ENCODE measurements around the gene TECTB. TPM values are rescaled to one million over a fixed set of nuclear protein-coding genes. Genes with fewer than 3 reads are reported as not detected.

The TECTB gene
- total RNA-seq, 6 experiments from 2014 or later = not detected

DNA sequence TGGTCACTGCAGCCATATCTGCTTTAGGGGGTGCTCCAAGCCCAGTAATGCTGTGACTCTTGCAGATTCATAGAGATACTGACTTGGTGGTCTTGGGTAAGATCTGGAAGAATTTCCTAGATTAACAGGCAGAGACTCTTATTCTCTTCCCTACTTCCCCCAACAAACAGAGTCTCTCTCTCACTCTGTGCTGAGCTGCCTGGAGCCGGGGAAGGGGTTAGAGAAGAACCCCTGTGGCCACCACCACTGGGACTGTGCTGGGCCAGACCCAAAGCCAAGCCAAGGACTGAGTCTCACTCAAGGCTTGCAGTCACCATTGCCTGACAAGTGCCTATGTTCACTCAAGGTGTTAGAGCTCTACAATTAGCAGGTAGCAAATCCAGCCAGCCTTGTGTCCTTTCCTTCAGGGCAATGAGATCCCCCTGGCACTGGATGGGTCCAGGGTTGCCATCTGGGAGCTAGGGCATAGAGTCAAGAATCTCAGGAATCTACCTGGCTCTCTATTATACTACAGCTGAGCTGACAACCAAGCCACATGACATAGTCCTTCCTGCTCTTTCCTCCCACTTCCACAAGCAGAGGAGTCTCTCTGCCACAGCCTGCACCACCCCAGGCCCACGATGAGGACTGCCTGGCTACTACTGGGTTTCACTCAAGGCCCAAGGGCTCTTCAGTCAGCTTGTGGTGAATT, 41.4 kb upstream of the TECTB start:
- Mint-ChIP-seq H3K36me3 (ENCODE audit: low read depth) (peaks cover 26% of the 10 kb centered on the region), H3K9me3 (peaks cover 36% of the 10 kb centered on the region), H3K27ac (no peak overlapping the region), H3K4me1 (ENCODE audit: low read depth) (peaks cover 22% of the 10 kb centered on the region), H3K4me3 (no peak overlapping the region), H3K27me3 (ENCODE audit: insufficient read depth) (peaks cover 5% of the 10 kb centered on the region)
- DNase-seq = no peak
- TF ChIP-seq, protein P1, sequence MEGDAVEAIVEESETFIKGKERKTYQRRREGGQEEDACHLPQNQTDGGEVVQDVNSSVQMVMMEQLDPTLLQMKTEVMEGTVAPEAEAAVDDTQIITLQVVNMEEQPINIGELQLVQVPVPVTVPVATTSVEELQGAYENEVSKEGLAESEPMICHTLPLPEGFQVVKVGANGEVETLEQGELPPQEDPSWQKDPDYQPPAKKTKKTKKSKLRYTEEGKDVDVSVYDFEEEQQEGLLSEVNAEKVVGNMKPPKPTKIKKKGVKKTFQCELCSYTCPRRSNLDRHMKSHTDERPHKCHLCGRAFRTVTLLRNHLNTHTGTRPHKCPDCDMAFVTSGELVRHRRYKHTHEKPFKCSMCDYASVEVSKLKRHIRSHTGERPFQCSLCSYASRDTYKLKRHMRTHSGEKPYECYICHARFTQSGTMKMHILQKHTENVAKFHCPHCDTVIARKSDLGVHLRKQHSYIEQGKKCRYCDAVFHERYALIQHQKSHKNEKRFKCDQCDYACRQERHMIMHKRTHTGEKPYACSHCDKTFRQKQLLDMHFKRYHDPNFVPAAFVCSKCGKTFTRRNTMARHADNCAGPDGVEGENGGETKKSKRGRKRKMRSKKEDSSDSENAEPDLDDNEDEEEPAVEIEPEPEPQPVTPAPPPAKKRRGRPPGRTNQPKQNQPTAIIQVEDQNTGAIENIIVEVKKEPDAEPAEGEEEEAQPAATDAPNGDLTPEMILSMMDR (IDR thresholded peaks at IDR 0.05) = no peak

DNA sequence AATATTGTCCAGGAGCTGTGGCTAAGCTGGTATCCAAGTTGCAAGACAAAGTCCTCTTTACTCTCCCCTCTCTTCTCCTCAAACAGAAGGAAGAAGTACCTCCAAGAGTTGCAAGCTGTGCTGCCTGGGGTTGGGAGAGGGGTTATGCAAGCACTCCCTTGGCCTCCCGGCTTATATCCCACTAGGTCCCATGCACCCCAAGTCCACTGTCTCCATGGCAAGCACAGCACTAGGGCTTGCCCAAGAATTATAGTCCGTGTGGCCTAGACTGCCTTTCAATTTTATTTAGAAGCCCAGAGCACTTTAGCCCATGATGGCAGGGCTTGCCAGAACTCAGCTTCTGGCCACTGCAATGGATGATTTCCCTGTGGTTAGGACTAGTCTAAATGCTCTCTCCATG, 40.4 kb upstream of the TECTB start:
- H3K4me3 Mint-ChIP-seq = no peak overlapping the region
- TF ChIP-seq, protein P1 (IDR thresholded peaks at IDR 0.05) = no peak
- H3K27me3 Mint-ChIP-seq (ENCODE audit: insufficient read depth) = peaks cover 5% of the 10 kb centered on the region; the same call in 1 of the 2 replicates
- no peak for DNase-seq
- peaks cover 24% of the 10 kb centered on the region for H3K4me1 Mint-ChIP-seq (ENCODE audit: low read depth)
- H3K9me3 Mint-ChIP-seq = peaks cover 36% of the 10 kb centered on the region
- no peak overlapping the region for H3K27ac Mint-ChIP-seq
- H3K36me3 Mint-ChIP-seq (ENCODE audit: low read depth) = peaks cover 26% of the 10 kb centered on the region

DNA sequence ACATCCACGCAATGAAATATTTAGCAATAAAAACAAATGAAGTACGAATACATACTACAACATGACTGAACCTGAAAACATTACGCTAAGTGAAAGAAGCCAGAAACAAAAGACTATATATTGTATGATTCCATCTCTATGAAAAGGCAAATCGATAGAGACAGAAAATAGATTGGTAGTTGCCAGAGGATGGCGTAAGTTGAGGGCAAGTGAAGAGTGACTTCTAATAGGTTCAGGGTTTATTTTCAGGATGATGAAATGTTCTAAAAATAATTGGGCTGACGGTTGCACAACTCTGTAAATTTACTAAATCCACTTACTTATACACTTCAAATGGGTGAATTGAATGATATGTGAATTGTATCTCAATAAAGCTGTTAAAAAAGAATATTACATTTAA, 39.5 kb upstream of the TECTB start:
- TF ChIP-seq, protein P1 (IDR thresholded peaks at IDR 0.05) = no peak
- no peak for DNase-seq
- Mint-ChIP-seq H3K27me3 (ENCODE audit: insufficient read depth) (peaks cover 5% of the 10 kb centered on the region; the same call in 1 of the 2 replicates), H3K4me1 (ENCODE audit: low read depth) (peaks cover 28% of the 10 kb centered on the region), H3K27ac (no peak overlapping the region), H3K4me3 (no peak overlapping the region), H3K9me3 (peaks cover 34% of the 10 kb centered on the region), H3K36me3 (ENCODE audit: low read depth) (peaks cover 27% of the 10 kb centered on the region)

DNA sequence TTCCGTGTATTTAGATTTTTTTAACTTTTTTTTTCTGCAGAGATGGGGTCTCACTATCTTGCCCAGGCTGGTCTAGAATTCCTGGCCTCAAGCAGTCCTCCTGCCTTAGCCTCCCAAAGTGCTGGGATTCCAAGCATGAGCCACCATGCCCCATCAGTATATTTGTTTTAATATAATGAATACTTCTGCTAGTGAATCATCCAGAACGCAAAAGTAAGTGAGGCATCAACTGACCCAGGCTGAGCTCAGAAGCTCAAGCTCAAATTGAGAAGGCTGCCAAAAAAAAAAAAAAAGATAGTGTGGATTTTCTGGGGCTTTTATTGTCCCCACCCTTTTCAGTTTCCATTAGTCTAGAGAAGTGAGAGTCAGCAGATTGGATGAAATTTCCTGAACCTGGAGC, 39.0 kb upstream of the TECTB start:
- Mint-ChIP-seq H3K4me3 (no peak overlapping the region), H3K36me3 (ENCODE audit: low read depth) (peaks cover 26% of the 10 kb centered on the region), H3K27ac (no peak overlapping the region), H3K9me3 (peaks cover 34% of the 10 kb centered on the region), H3K27me3 (ENCODE audit: insufficient read depth) (peaks cover 5% of the 10 kb centered on the region; the same call in 1 of the 2 replicates), H3K4me1 (ENCODE audit: low read depth) (peaks cover 31% of the 10 kb centered on the region)
- TF ChIP-seq, protein P1 (IDR thresholded peaks at IDR 0.05) = no peak
- peak; percentile 48 for DNase-seq

DNA sequence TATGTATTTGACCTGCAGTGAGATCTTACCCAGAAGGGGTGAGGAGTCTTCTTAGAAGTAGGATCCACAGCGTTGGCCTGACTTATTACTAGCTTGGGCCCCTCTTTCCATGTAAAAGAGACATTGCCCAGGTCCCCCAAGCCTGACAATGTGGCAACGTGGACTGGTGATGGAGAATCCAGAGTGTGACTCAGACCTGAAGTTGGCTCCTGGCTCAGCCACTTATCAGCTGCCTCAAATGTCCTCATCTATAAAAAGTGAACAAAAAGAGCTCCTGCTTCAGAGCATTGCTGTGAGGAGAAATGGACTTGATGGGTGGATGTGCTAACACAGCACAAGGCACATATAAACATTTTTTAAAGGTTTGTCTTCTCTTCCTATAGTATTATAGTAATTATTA, 35.4 kb upstream of the TECTB start:
- Mint-ChIP-seq H3K27me3 (ENCODE audit: insufficient read depth) (peaks cover 2% of the 10 kb centered on the region; the same call in 1 of the 2 replicates), H3K36me3 (ENCODE audit: low read depth) (peaks cover 30% of the 10 kb centered on the region), H3K9me3 (peaks cover 28% of the 10 kb centered on the region), H3K27ac (no peak overlapping the region), H3K4me3 (no peak overlapping the region), H3K4me1 (ENCODE audit: low read depth) (peaks cover 33% of the 10 kb centered on the region)
- no peak for DNase-seq
- TF ChIP-seq, protein P1 (IDR thresholded peaks at IDR 0.05) = no peak

Data from HFFc6 (cell line).